ENCODE measurements around the gene RNF151. TPM values are rescaled to one million over a fixed set of nuclear protein-coding genes. Genes with fewer than 3 reads are reported as not detected.

The RNF151 gene
- total and polyA plus RNA-seq, 2 of the 13 experiments (the other 11 are each of a cell fraction or from before 2014, with no cell fraction given): not detected

- TF ChIP-seq ELF4 (CRISPR knock-in tag; IDR thresholded peaks at IDR 0.05; ENCODE audit: borderline replicate concordance) (0 out of 2 replicates have a peak, but pooled peaks have one; percentile 38), ZNF576 (CRISPR knock-in tag; IDR thresholded peaks at IDR 0.05) (0 out of 2 replicates have a peak, but pooled peaks have one; percentile 46), MEF2D (CRISPR knock-in tag; IDR thresholded peaks at IDR 0.05) (peak; percentile 91), KDM6A (CRISPR knock-in tag; IDR thresholded peaks at IDR 0.05; ENCODE audit: low read depth) (no peak), ZNF160 (CRISPR knock-in tag; IDR thresholded peaks at IDR 0.05) (peak; percentile 71; the same call in 1 of the 2 replicates), ERF (CRISPR knock-in tag; IDR thresholded peaks at IDR 0.05) (peak; percentile 97), HMGA1 (CRISPR knock-in tag; conservative IDR thresholded peaks at IDR 0.05) (no peak), ZBTB44 (CRISPR knock-in tag; IDR thresholded peaks at IDR 0.05) (0 out of 2 replicates have a peak, but pooled peaks have one; percentile 64), AKAP8 (CRISPR knock-in tag; IDR thresholded peaks at IDR 0.05) (peak; percentile 93), DPF2 (CRISPR knock-in tag; IDR thresholded peaks at IDR 0.05; ENCODE audit: borderline replicate concordance, low read depth) (no peak), ZNF446 (CRISPR knock-in tag; IDR thresholded peaks at IDR 0.05) (no peak), SATB2 (CRISPR knock-in tag; IDR thresholded peaks at IDR 0.05) (peak; percentile 80), TSC22D2 (CRISPR knock-in tag; IDR thresholded peaks at IDR 0.05; ENCODE audit: borderline replicate concordance) (peak; percentile 89; the same call in 1 of the 2 replicates), SMARCC2 (IDR thresholded peaks at IDR 0.05) (no peak), ZNF781 (CRISPR knock-in tag; IDR thresholded peaks at IDR 0.05; ENCODE audit: borderline replicate concordance, not compliant biosample characterization) (peak; percentile 40), ZFP37 (CRISPR knock-in tag; IDR thresholded peaks at IDR 0.05; ENCODE audit: borderline replicate concordance) (peak; percentile 8; the same call in 1 of the 2 replicates), SRSF4 (IDR thresholded peaks at IDR 0.05; ENCODE audit: low read depth, low read length, poor library complexity, severe bottlenecking) (no peak), ZSCAN22 (CRISPR knock-in tag; IDR thresholded peaks at IDR 0.05) (no peak)
- TF ChIP-seq, protein P1, sequence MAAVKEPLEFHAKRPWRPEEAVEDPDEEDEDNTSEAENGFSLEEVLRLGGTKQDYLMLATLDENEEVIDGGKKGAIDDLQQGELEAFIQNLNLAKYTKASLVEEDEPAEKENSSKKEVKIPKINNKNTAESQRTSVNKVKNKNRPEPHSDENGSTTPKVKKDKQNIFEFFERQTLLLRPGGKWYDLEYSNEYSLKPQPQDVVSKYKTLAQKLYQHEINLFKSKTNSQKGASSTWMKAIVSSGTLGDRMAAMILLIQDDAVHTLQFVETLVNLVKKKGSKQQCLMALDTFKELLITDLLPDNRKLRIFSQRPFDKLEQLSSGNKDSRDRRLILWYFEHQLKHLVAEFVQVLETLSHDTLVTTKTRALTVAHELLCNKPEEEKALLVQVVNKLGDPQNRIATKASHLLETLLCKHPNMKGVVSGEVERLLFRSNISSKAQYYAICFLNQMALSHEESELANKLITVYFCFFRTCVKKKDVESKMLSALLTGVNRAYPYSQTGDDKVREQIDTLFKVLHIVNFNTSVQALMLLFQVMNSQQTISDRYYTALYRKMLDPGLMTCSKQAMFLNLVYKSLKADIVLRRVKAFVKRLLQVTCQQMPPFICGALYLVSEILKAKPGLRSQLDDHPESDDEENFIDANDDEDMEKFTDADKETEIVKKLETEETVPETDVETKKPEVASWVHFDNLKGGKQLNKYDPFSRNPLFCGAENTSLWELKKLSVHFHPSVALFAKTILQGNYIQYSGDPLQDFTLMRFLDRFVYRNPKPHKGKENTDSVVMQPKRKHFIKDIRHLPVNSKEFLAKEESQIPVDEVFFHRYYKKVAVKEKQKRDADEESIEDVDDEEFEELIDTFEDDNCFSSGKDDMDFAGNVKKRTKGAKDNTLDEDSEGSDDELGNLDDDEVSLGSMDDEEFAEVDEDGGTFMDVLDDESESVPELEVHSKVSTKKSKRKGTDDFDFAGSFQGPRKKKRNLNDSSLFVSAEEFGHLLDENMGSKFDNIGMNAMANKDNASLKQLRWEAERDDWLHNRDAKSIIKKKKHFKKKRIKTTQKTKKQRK (IDR thresholded peaks at IDR 0.05; ENCODE audit: low read length): no peak
- TF ChIP-seq, protein P2, sequence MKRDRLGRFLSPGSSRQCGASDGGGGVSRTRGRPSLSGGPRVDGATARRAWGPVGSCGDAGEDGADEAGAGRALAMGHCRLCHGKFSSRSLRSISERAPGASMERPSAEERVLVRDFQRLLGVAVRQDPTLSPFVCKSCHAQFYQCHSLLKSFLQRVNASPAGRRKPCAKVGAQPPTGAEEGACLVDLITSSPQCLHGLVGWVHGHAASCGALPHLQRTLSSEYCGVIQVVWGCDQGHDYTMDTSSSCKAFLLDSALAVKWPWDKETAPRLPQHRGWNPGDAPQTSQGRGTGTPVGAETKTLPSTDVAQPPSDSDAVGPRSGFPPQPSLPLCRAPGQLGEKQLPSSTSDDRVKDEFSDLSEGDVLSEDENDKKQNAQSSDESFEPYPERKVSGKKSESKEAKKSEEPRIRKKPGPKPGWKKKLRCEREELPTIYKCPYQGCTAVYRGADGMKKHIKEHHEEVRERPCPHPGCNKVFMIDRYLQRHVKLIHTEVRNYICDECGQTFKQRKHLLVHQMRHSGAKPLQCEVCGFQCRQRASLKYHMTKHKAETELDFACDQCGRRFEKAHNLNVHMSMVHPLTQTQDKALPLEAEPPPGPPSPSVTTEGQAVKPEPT (CRISPR knock-in tag; IDR thresholded peaks at IDR 0.05; ENCODE audit: low read depth): 0 out of 2 replicates have a peak, but pooled peaks have one; percentile 48
Observed at GRCh38 chr16:1971796-1972489, 5.3 kb downstream of the RNF151 start, which contains the start of gene TBL3 (continued).

All from HepG2 (cell line).